Embryonic facial prominence (tissue), 1 donor: Measurements from ENCODE around the gene LINS1.
A peak's percentile ranks its signal among the peaks of the same experiment; 100 is the strongest.

Experiments used
- DNase-seq: peaks from one replicate; pipeline ENCODE4 v3.0.0-alpha.2; 2016; ENCODE audit errors: extremely low spot score

LINS1 gene, protein sequence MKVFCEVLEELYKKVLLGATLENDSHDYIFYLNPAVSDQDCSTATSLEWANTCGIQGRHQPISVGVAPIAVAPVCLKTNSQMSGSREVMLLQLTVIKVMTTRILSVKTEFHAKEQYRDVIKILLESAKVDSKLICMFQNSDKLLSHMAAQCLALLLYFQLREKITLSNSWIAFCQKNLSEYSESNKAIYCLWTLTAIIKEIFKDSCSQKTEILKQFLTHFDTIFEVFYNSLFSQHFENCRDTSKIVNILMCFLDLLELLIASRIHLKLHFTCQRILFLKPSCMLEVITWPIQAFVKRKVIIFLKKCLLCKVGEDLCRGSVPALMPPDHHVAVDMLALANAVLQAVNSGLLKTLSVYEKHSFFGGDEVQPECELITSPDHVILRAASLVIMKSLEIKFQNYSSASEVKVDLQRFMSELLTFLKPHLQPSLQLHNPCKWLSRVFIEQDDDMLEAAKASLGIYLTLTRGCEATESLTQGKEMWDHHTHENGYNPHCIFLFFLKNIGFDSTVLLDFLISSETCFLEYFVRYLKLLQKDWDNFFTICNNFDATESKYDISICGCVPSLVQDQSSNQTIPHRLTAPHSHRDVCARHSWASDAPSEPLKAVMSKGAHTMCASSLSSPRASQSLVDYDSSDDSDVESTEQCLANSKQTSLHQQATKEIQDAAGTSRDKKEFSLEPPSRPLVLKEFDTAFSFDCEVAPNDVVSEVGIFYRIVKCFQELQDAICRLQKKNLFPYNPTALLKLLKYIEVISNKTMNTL

GRCh38 chr15:100602064-100602822 lies at the start of gene LINS1, which contains the start of gene ASB7:
Gene LINS1 (minus strand): TSS chr15:100602184. CDS start chr15:100580842, 21,342 bp downstream.
Gene ASB7 (plus strand): TSS chr15:100602589. CDS start chr15:100612217, 9,628 bp downstream.
- DNase-seq = peak; percentile 100

DNA sequence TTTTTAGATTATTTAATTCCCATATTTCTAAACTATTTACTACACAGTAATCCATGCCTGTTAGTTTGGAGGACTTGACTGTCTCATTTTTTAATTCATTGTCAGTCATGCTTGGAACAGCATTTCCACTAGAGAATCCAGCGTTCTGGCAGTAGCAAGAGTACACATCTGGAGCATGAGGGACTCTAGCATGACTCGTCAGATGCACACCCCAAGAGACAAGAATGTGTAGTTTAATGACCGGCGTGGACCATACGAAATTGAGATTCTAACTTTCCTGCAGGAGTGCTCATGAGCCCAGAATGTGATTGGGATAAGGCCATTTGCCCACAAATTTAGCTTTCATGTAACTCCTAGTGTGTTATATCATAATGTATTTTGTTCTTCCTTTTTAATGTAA lies 49.3 kb upstream of the LINS1 start:
- DNase-seq = no peak

- no peak for DNase-seq
Measured at GRCh38 chr15:100650685-100651084, 48.7 kb upstream of the LINS1 start.

DNA sequence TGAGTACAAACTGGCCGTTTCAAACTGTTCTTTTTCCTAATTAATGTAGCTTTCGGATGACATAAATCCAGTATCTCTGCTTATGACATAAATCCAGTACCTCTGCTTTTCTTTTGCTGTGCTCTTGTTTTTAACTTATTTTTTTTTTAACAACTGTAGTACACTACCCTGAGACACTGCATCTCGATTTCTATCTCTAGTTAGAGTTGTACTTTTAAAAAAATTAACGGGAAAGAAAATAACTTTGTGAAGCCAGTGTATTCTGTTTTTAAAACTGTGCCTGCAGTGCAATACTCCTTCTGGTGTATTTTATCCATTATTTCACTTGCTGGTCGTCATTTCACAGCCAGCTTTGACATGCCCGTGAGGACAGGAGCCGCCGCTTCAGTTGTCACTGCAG lies 47.0 kb upstream of the LINS1 start:
- DNase-seq = no peak

- DNase-seq = no peak
Measured at GRCh38 chr15:100645671-100646070, 43.7 kb upstream of the LINS1 start.

- no peak for DNase-seq
Measured at GRCh38 chr15:100642950-100643338, 41.0 kb upstream of the LINS1 start.

DNA sequence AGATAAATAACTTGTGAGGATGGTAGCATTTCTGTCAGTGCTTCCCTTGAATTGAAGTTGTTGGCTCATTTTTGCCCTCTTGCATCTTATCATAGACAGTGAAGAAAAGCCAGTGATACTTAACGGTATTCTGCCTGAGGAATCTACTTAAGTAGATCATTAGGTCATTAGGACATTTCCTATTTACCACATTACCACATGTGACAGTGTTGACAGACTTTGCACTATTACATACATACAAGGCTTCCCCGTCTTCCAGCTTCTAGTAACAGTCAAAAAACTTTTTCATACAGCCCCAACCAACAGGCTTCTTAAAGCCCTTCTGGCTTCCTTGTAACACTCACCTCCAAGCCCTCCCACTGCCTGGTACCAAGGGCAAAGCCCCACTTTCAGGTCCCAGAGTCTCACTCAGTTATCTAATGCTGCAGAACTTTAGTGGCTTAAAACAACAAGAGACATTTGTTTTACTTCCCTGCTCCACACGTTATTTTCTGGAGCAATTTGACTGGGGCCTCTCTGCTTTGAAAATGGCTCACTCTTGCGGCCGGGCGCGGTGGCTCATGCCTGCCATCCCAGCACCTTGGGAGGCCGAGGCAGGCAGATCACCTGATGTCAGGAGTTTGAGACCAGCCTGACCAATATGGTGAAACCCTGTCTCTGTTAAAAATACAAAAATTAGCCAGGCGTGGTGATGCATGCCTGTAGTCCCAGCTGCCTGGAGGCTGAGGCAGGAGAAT lies 40.4 kb upstream of the LINS1 start:
- no peak for DNase-seq

- DNase-seq = no peak
Measured at GRCh38 chr15:100638177-100638730, 36.3 kb upstream of the LINS1 start.

DNA sequence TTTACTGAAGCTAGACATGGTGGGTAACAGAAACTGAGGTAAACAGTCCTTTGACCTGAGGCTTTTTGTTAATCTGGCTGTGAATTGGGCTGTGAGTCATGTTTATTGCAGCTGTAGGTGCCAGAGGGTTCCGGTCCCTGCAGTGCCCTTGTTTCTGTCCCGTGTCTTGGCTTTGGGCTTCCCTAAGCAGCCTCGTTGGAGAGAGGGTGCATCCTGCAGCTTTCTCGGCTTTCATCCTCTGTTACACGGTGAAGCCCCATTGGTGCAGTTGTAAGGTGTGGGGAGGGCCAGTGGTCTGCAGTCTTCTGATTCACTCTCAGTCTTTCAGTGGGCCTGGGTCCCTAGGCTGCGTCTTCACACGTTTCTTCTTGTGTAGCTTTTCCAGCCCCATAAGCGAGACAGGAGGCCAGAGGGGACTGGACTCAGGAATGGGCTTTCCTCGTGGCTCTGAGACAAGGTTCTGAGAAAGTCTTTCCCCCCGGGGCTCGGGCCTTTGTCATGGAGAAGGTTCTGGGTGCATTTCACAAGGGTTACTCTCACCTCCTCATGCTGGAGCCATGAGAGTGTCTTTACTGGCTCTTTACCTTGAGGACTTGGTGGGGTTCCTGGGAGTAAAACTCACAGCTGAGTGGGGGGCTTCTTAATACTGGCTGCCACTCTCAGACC lies 33.6 kb upstream of the LINS1 start:
- no peak for DNase-seq

- DNase-seq = no peak
Measured at GRCh38 chr15:100633763-100634075, 31.7 kb upstream of the LINS1 start.

DNA sequence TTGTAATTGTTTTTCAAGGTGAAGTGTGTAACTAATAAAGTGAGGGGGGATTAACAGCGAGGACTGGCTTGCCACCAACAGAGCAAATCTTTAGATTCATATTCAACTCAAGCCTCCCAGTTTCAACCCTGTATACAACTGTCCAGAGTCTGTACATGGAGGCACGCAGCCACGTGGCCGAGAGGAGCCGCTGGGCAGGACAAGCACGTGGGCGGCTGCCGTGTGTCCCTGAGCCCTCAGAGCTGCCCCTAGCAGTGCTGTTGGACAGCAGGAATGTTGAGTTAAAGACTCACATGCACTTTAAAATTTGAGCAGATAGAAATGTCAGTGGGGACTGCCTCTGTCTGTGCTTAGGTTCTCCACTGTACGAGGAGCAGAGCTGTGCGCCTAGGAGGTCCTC lies 29.8 kb upstream of the LINS1 start:
- DNase-seq = no peak

DNA sequence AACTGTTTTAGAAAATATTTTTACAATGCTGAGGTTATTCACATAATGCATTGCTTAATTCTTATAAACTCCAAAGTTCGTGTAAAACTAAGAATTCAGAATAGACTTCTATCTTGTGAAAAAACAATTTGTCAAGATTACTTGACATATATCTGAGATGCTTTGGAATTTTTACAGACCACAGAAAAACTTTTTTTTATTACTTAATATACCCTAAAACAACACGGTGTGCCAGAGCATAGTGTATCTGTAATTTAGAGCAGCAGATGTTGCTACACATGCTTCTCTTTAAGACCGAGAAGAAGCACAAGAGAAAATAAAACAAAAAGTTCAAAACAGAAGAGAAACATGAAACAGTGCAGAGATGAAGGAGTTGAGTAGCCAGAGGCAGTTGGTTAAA lies 26.8 kb upstream of the LINS1 start:
- DNase-seq = no peak

GRCh38 chr15:100627789-100628395 lies 25.9 kb upstream of the LINS1 start:
- peak; percentile 37 for DNase-seq

GRCh38 chr15:100623301-100623700 lies 21.3 kb upstream of the LINS1 start:
- DNase-seq = no peak

- DNase-seq = no peak
Measured at GRCh38 chr15:100616700-100617099, 14.7 kb upstream of the LINS1 start.

DNA sequence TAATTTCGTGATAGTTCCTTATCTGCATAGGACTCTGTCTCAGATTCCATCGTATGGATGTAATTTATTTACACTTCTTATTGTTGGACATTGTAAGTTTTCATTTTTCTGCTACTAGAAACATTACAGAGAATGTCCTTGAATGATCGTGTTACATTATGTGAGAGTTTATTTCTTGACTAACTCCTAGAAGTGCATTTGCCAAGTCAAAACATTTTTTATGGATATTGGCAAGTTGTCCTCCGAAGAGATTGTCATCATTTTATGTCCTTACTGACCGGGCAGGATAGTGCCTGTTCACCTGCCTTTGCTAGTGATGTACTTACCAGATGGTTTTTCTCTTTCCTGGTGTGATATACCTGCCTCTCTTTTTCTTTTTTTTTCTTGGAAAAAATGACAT lies 13.8 kb upstream of the LINS1 start:
- no peak for DNase-seq

DNA sequence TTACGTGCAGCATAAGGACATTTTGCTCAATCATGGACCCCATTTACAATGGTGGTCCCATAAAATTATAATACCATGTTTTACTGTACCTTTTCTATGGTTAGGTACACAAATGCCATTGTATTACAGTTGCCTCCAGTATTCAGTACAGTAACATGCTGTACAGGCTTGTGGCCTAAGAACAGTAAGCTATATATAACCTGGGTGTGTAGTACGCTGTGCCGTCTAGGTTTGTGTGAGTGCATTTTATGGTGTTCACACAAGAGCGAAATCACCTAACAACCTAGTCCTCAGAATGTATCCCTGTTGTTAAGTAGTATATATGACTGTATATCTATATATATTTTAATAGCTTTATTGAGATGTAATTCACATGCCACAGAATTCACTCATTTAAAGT lies 12.9 kb upstream of the LINS1 start:
- no peak for DNase-seq

GRCh38 chr15:100614336-100614735 lies 12.4 kb upstream of the LINS1 start:
- no peak for DNase-seq

GRCh38 chr15:100613208-100613607 lies 11.2 kb upstream of the LINS1 start:
- no peak for DNase-seq

DNA sequence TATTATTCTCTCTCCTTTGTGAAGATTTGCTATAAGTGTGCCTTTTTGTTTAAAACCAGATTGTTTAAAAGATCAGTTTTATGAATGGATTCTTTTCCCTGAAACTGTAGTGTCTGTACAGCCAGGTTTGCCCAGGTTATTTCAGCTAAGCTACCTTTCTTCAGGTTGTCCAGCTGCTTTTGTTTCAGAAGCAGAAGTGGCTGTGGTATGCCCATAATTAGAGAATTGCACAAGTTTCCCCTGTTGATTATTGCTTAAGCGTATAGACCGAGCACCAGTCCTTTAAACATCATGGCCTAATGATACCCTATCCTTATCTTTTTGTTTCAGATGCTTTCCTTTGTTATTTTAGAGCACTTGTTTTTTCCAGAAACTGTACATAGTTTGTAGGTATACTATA lies 10.6 kb upstream of the LINS1 start:
- DNase-seq = no peak
